Activated CD4-positive, CD25-positive, alpha-beta regulatory T cell treated with anti-CD3 and anti-CD28 coated beads, Interleukin-2, amount 50 U/mL, for 72 hours (primary cell): ENCODE data around the gene ZNF502.
A peak's percentile ranks its signal among the peaks of the same experiment; 100 is the strongest.
"Not testable (repeated sequence)": the region's sequence is repeated elsewhere in the genome, so short reads cannot be mapped to it uniquely, and the experiment has no call there.

ENCODE experiments used
- DNase-seq: peaks from one replicate; pipeline ENCODE4 v3.0.0; 2021

ZNF502 gene

DNA sequence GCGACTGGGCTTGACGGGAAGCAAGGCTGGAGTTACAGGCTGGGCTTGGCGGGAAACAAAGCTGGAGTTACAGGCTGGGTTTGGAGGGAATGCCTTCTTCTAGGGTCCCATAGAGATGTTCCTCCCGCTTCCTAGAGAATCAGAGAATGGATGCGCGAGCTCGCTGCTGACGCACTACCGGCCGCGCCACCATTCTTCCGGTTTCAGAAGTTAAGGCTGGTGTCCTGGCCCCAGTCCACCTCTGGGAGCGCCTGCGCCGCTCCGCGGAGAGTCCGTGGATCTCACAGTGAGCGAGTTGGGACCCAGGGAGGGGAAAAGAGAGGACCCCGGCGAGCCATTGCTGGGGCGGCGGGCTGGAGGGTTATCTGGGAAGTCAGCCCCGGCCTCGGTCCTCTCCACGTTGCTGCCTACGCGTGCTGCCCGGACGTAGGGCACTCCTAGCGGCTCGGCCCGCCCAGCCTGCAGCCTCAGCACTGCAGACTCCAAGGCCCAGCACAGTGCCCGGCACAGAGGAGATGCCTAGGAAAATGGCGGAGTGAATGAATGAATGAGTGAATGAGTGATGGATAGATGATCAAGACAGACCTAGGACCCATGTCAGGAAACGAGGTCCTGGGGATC lies at the start of gene ZNF502:
Gene ZNF502 (plus strand): TSS at position 206 of the 621 bp plus-strand sequence. CDS start 7,602 bp downstream, outside the sequence.
- DNase-seq, result peak; percentile 58

DNA sequence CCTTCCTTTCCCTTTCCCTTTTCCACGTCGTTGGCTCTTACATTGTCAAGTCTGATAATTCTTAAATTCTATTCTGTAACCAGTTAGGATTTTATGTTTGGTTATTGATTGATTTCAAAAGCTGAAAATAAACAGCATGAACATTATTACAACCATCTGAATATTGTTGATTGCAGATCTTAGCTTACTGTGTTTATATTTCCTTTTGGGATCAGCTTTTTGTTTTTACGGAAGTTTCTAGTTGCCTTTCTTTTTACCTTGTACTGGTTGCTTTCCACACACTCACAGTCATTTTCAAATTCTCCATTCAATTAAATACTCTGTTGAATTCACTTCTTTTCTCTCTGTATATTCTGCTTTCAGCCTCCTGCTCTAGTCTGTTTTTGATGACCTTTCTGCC lies 47.3 kb upstream of the ZNF502 start:
- DNase-seq, result no peak

DNA sequence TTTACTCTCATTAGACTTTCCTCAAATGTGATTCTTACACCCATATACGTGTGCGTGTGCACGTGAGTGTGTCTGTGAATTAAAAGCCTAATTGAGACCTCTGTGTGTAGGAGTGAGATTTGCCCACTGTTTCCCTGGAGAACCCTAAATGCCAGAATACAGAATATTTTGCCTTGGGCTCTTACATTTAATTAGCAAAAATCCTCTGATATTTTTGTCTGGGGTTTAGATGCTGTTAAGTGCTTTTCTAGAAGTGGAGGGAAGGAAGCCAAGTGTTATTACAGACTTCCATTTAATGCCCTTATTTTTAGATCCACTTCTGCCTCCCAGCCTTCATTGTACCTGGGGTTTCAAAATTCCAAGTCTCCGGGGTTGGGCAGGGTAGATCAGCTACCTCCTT lies 46.1 kb upstream of the ZNF502 start:
- DNase-seq, result no peak

DNA sequence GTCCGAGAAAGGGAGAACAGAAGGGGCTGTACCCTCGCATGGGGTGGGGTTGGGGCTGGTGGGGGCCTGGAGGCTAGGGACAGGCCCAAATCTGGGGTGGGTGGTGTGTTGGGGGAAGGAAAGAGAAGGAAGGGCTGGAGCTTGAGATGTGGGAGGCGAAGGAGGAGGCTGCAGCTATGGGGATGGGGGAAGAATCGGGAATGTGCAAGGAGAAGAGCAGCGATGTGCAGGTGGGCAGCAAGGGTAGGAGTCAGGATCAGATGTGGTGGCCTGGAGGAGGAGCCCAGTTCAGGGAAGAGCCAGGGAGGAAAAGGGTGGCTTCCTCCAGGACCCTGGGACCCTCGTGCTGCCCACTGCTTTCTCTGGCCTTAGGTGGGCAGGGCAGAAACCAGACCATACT lies 42.7 kb upstream of the ZNF502 start:
- DNase-seq, result no peak

DNA sequence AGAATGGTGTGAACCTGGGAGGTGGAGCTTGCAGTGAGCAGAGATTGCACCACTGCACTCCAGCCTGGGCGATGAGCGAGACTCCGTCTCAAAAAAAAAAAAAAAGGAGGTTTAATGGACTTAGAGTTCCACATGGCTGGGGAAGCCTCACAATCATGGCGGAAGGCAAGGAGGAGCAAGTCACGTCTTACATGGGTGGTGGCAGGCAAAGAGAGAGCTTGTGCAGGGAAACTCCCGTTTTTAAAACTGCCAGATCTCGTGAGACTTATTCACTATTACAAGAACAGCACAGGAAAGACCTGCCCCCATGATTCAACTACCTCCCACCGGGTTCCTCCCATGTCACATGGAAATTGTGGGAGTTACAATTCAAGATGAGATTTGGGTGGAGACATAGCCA lies 39.0 kb upstream of the ZNF502 start:
- DNase-seq, result not testable (repeated sequence)

DNA sequence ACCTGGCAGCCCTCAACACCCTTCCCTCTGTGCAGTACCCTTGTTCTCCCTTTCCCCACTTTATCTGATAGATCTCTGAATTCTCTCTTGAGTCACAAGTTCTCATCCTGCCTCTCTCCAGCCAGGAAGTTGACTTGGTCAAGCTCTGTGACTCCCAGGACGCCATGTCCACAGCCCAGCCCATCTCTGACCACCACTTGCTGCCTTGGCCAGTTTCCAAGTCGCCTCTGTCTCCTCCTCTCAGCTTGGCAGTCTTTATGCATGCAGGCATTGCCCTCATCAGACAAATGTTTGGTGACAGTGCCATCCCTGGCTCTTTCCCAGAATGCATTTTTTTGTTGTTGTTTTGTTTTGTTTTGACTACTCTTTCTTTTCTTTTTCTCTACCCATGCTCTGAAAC lies 38.2 kb upstream of the ZNF502 start:
- DNase-seq, result no peak

DNA sequence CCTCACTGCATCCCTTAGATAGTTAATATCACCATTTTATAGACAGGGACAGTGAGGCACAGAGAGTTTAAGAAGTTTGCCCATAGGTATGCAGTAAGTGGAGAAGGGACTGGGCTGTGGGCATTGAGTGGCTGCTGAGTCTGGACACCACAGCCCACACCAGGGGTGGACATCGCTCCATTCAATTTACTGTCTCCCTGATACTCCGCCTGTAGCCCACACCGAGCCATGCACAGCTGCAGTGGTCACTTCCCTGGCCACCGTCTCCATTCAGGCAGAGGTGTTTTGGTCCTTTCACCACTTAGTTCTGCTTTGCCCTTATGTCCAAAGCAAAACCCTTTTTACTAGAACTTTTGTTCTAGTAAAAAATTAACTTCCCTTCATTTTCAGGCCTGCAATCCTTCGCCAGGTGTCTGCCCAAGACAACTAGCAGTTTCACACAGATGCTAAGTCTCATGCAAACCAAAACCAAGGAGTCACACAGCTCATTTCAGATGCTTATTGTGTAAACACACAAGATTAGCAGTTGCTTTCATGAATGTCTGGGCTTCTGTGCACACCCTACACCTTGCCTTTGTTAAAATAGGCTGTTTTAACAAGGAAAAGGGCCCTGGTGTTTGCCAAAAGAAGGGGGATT lies 33.9 kb upstream of the ZNF502 start:
- DNase-seq, result no peak

DNA sequence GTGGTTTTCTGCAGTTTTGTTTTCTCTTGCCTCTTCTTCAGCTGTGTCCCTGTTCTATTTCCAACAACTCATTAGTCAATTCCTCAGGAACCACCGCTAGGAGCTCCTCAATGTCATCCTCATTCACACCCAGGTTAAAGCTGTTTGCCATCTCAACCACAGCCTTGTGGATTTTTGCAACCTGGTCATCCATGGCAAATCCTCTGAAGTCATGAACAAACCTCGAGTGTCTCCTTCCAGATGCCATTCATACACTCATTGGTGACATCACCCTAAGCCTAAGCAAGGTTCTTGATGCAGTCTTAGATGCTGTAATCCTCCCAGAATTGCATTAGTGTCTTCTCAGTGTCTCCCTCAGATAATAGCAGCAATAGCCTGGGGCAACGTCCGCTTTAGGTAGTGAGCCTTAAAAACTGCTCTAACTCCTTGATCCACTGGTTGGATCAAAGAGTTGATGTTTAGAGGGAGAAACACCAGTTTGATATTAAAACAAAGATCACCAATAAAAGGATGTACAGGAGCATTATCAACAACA lies 31.5 kb upstream of the ZNF502 start:
- DNase-seq, result no peak

DNA sequence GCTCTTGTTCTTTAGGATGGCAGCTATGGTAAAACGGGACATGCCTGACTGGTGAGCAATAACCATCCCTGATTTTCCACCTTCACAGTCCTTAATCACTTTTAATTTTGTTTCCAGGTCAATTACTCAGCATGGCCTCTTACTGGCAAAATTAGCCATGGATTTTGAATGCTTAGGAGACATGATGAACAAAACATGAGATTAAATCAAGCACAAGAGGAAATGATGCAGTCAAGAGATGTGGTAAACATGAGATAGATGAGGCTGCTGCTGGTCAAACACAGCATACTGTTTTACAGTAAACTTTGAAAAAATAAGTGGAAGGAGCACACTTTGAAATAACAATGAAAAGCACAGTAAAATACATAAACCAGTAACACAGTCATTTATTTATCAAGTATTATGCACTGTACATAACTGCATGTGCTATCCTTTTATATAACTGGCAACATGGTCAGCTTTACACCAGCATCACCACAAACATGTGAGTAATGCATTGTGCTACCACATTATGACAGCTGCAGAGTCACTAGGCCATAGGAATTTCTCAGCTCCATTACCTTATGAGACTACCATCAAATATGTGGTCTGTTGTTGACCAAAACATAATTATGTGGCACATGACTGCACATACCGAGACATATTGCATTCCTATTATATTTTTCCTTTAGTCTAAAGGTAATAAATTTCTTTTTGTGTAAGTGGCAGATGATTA lies 30.1 kb upstream of the ZNF502 start:
- DNase-seq, result no peak

DNA sequence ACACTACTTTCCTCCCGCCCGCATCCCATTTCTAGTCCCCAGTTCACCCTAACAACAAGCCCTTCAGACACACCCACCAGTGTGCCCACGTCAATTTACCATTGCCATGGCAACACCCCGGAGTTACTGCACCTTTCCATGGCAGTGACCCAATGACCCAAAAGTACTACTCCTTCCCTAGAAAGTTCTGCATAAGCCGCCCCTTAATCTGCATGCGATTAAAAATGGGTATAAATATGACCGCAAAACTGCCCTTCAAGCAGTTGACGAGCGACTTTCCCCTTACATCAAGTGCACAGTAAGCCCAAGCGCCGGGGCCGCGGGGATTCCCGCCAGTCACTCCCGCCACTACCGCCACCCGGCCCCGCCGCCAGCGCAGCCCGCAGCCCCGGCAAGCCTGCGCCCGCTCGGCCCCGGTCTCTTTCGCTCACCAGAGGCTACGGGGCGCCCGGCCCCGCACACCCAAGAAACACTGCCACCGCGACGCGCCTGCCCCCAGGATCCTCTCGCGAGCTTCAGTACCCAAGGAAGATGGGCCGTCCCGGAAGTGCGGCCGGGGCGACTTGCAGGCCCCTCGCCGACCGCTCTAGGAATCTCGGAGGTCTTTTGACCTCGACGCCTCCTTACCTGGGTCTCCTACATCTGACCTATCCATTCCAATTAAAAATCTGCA lies 27.2 kb upstream of the ZNF502 start:
- DNase-seq, result peak; percentile 50

DNA sequence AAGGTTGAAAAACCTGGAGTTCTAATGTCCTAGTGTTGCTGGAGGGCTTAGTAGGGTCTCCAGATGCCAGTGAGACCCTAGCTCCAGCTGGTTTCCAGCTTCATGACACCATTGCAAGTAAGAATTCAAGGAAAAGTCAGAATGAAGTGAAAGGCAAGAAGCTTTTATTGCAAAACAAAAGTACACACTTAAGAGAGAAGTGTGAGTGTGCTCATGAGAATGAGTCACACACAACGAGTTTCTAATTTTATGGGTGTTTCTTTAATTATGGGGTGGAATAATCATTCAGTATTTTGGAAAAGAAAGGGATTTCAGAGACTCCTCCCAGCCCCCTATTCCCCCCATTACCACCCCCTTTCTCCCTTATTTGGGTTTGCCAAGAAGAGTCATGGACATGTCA lies 24.6 kb upstream of the ZNF502 start:
- DNase-seq, result no peak

DNA sequence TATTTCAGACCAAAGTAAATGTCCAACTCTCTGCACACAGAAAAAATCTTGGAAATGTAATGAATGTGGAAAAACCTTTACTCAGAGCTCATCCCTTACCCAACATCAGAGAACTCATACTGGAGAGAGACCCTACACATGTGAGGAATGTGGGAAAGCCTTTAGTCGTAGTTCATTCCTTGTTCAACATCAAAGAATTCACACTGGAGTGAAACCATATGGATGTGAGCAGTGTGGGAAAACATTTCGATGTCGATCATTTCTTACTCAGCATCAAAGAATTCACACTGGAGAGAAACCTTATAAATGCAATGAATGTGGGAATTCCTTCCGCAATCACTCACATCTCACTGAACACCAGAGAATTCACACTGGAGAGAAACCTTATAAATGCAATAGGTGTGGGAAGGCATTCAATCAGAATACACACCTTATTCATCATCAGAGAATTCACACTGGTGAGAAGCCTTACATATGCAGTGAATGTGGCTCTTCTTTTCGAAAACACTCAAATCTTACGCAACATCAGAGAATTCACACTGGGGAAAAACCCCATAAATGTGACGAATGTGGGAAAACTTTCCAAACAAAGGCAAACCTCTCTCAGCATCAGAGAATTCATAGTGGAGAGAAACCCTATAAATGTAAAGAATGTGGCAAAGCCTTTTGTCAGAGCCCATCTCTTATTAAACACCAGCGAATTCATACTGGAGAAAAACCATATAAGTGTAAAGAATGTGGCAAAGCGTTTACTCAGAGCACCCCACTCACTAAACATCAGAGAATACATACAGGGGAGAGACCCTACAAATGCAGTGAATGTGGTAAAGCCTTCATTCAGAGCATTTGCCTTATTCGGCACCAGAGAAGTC lies 9.0 kb downstream of the ZNF502 start:
- no peak for DNase-seq

DNA sequence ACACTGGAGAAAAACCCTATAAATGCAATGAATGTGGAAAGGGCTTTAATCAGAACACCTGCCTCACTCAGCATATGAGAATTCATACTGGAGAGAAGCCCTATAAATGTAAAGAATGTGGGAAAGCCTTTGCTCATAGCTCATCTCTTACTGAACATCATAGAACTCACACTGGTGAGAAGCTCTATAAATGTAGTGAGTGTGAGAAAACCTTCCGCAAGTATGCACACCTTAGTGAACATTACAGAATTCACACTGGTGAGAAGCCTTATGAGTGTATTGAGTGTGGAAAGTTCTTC lies 9.6 kb downstream of the ZNF502 start:
- no peak for DNase-seq

DNA sequence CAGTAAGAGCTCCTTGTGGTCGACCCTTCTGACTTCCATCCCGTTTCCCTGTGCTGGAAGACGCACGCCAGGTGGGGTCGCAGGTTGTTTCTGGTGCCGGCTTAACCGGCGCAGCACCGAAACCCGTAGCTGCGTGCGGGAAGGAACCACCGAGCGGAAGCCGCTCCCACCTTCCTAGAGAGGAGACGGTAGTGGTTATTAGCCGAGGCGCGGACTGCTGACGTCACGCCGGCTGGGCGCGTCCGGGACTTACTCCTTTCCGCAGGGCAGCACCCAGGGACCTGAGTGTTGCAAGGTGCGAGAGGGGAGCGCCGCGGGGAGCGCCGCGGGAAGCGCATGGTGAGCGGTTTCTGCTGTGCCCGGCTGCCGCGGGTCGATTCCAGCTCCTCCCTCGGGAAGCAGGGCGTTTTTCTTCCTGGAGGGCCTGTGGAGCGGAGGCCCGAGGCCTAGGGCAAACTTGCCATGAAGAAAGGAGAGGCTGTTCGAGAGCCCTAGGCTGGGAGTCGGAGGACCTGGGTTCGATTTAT lies 17.0 kb downstream of the ZNF502 start, which contains the start of gene ZNF501:
Gene ZNF501 (plus strand): TSS at position 252 of the 527 bp plus-strand sequence. CDS start 4,787 bp downstream, outside the sequence.
- peak; percentile 74 for DNase-seq

DNA sequence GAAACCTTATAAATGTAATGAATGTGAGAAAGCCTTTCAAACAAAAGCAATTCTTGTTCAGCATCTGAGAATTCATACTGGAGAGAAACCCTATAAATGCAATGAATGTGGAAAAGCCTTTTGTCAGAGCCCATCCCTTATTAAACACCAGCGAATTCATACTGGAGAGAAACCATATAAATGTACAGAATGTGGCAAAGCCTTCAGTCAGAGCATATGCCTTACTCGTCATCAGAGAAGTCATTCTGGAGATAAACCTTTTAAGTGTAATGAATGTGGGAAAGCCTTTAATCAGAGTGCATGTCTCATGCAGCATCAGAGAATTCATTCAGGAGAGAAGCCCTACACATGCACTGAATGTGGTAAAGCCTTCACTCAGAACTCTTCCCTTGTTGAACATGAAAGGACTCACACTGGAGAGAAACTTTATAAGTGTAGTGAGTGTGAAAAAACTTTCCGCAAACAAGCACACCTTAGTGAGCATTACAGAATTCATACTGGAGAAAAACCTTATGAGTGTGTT lies 22.2 kb downstream of the ZNF502 start:
- no peak for DNase-seq

DNA sequence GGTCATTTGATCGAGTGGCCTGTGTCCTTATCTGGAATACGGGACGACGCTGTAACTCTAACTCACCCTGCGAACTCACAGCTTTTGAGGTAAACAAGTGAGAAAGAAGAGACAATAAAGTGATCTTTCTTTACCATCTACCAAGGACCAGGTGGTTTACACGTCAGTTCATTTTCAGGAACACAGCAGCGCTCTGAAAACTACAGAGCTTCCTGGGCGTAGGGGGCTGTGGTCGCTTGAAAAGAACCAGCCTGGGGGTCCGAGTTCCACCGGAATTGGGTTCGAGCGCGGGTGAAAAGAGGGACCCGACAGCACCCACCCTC lies 48.6 kb downstream of the ZNF502 start:
- no peak for DNase-seq

DNA sequence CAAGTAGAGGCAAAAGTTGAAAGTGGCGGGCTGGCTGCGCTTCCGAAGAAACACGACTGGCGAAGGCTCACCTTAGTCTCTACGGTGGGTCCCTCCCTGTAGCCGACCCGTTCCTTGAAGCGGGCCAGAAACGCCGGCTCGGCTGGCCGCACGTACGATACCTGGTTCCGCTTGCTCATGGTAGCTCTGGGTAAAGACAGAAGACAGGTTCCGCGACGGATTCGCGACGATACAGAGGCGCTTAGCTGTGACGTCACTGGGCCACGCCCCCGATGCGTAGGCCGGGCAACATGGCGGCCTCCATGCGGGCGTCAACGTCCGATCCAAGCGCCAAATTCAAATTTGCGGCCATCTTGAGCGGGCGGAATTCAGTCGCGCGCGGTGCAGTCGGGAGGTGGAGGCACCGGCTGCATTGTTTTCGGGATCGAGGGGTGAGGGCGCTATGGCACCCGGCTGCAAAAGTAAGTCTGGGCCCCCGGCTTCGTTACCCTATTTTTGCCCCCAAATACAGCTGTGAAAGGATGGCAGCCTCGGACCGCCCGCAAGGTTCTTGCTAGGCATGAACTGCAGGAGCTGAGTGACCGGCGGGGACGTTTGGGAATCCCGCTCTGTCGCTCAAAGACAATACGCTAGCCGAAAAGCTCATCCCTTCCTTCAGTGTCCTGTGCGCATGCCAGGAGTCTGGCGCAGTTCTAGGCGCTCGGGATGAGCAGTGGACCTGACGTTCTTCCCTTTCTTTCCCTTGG lies 49.1 kb downstream of the ZNF502 start, which contains the start of the genes KIAA1143 and KIF15:
Gene KIAA1143 (minus strand): TSS at position 196 of the 746 bp plus-strand sequence. CDS start 17 bp downstream, at position 179.
Gene KIF15 (plus strand): TSS at position 371 of the 746 bp plus-strand sequence. CDS start 72 bp downstream, at position 443.
- DNase-seq, result peak; percentile 99

DNA sequence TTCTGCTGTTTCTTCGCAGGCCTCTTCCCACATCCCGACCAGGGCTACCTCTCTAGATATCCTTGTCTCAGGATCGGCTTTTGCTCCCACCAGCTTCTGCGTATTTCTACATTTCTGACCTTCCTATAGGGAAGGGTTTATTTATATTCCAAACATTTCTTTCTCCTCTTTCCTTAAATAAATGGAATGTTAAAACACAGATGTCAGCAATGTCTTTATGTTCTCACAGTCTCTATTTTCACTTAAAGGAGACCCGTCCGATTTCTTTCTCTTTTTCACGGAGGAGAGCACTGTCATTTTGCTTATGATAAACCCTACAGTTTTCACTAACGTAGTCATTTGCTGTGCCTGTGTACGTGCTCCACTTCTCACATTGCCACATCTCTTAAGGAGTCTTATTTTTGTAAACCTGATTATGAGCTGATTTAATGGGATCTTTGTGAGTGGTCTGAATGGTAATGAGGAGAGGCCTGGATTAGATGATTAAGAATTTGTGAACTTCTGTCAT lies 49.8 kb downstream of the ZNF502 start:
- no peak for DNase-seq

DNA sequence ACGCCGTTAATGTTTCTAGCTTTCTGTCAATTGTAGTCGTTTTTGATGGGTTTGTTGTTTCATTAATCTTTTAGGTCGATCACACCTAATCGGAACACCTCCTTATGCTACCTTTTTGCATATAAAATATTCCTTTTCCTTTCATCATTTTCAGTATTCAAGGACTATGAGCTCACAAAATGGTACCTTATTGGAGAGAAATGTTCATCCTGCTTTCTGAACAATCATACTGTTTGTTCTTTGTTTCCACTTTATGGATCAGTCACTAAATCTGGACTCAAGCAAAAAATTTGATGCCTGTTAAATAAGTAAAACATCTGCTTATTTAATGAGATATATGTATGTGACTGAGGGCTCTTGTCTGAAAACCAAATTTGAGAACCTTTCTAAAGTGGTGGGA lies 50.2 kb downstream of the ZNF502 start:
- no peak for DNase-seq

DNA sequence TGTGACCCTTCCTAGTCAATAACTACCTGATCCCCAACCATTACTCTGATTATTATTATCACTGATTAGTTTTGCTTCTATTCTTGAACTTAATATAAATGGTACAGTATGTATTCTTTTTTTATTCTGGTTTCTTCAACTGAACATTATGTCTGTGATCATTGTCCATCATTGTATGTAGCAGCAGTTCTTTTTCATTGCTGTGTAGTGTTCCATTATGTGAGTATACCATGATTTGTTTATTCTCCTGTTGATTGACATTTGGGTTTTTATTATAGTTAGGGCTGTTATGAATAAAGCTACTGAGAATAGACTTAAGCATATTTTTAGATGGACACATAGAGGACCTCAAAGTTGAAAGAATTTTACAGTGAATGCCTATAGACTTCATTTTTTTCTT lies 51.8 kb downstream of the ZNF502 start:
- DNase-seq, result no peak
